Midbrain (tissue), 1 donor: ENCODE data around the gene PHLPP1.
"Not testable (repeated sequence)": the region's sequence is repeated elsewhere in the genome, so short reads cannot be mapped to it uniquely, and the experiment has no call there.

Experiments
- DNase-seq: peaks from one replicate; lab custom pipeline; 2025; lab: John Stamatoyannopoulos, UW

PHLPP1 gene

DNA sequence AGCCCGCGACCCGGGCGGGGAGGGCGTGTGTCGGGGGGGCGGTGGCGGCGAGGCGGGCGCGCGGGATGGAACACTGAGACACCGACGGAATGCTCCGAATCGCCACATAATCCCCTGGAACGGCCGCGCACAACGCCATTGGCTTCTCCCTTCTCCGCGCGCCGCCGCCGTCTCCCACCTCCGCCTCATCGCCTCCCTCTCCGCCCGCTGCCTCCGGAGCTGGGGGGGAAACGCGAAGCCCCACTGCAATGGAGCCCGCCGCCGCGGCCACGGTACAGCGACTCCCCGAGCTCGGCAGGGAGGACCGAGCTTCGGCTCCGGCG lies at the start of gene PHLPP1:
TSS of gene PHLPP1 (plus strand) at position 106 of the 323 bp plus-strand sequence. CDS start at position 249, 143 bp downstream.
- no peak for DNase-seq

DNA sequence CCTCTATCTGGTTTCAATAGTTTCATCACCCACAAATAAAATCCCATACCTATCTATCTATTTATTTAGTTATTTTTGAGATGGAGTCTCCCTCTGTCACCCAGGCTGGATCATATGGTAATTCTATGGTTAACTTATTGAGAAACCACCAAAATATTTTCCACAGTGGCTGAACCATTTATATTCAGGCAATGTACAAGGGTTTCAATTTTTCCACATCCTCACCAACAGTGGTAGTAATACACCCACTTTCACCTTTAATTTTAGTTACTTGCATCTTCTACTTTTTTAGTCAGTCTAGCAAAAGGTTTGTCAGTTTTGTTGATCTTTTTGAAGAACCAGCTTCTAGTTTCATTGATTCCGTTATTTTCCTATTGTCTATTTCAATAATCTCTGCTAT lies 46.1 kb upstream of the PHLPP1 start:
- no peak for DNase-seq

DNA sequence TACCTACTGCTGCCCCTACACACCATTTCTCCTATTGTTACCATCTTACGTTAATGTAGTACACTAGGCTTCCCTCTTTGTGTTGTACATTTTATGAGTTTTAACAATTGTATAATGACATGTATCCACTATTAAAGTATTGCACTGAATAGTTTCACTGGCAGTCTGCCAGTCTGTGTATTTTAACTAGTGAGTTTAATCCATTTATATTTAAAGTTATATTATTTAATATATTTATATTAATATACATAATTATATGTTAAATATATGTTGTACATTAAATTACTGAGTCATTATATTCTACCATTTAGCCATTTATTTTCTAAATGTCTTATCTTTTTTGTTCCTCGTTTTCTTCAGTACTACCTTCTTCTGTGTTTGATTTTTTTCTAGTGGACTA lies 44.8 kb upstream of the PHLPP1 start:
- DNase-seq = no peak

DNA sequence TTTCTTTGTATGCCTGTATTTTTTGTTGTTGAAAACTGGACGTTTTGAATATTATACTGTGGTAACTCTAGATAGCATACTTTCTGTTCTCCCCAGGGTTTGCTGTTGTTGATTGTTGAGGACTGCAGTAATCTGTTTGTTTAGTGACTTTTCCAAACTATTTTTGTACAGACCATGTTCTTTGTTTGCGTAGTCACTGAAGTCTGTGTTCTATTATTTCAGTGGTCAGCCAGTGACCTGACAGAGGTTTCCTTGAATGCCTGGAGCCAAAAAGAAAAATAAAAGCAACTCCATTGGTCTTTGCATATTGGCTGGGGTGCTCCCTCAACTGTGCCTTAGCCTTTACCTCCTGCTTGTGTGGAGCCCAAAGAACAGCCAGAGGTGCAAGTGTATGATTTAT lies 42.7 kb upstream of the PHLPP1 start:
- no peak for DNase-seq

DNA sequence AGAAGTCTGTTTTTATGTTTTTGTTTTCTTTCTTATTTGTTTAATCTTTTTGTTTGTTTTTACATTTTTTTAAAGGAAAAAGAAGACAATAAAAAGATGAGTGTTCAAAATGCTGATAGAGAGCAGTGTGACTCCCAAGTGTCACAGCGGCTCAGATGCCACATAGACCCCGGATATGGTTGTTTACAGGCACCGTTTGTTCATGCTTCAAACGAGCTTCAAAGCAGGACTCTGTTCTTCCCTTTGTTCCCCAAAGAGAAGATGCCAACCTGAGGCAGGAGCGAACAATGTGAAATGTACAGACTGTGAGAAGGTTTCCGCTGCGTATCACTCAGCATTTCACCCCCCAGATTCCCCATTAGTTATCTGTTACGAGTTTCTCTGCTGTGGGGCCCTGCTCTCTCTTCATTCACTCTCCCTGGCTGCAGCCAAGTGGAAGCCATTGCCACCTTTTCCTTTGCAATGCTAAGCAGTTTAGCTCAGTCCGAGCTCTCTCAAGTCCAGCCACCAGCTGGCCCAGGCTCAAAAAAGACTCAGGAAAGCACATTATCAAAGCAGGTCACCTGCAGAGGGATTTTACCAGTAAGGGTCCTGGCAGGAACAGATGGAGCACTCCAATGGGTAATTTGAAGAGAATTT lies 36.4 kb upstream of the PHLPP1 start:
- no peak for DNase-seq

DNA sequence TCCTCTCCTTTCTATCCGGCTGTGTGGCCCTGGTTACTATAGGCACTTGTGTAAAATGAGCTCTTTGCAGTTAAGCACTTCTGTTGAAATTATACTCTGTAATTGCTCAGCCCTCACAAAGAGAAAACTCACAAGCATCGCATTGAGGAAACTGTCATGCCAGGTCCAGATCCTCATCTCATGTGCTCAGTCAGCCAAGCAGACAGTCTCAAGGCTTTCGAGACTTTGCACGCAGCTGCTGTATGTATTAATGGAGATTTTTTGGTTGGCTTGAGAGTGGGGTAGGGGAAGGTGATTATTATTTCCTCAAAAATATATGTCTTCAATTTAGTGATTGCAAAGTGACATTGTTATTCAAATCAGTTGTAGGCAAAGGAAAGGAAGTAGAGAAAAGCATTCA lies 33.0 kb upstream of the PHLPP1 start:
- no peak for DNase-seq

DNA sequence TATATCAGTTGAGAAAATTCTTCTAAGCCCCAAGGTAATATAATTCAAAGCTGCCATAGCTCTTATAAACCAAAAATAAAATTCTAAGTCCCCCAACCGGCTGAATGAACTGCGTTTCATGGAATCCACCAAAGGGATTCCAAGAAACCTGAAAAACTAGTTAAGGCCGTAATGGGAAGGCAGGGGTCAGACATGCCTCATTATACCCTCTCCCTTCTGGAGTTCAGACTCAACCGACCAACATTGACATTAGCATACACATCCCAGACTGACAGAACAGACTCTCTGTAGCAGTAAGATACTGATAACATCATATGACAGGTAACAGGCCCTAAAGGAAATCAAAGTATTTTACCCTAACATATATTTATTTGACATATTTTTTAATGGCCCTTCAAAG lies 31.4 kb upstream of the PHLPP1 start:
- DNase-seq = no peak

DNA sequence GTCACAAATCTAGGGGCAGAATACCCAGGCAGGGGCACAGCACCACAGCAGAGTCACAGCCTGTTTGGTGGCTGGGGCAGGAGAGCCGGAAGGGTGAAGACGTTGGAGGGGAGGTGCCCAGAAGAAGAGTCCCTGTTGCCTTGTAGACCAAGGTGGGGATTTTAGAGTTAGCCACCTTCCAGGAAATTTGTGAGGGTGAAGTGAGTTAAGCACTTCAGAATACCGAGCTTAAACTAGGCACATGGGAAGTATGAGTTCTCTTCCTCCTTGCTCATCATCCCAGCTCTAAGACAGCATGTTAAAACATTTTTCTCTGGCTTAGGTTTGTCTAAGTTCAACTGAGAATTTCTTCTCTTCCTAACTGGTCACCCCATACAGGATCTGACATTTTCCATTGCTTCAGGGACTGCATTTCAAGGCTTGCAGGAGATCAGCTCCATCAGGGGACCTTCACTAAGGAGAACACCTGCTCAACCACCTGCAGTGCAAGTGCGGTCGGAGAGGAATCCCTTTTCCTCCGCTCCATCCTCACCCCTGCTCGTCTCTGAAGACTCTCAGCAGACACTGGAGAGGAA lies 26.5 kb upstream of the PHLPP1 start:
- DNase-seq = no peak

DNA sequence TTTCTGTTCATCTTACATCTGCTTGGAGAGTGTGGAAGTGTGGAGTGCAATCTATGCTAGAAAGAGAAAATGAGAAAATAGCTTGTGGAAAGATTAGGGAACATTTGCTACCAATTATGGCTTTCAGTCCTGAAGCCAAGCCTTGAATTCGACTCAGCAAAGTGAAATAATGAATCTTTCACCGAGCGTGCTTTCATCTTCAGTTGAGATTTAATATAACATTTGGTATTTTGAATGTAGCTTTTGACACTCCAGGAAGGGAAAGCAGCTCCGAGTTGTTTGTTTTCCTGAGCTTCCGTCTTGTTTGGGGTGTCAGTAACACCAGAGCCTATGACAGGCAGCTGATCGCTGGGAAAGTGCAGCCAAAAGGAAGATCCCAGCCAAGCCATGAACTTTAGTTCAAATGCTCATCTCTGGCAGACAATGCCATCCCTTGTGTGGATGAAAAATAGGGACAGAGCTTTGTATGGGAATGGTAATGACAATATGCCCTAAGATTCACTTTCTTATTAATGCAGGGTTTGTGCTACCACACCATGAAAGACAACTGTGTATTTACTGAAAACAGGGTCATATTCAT lies 25.0 kb upstream of the PHLPP1 start:
- DNase-seq = peak; percentile 92

DNA sequence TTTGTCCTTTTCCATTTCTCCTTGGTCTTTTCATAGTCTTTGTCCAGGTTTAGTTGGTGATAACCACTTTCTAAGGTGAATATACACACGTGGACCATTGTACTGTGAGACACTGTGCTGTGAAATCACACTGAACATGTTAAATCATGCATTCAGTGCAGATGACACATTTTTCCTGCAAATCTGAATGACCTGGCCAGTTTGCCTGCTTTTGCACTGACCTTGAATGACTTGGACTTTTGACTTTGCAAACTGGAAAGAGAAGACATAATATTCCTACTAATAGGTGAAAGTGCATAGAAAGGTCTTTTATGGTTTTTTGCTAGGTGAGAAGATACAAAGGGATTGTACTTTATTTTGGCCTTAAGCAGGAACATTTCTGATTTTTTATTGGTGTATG lies 21.7 kb upstream of the PHLPP1 start:
- DNase-seq = no peak

DNA sequence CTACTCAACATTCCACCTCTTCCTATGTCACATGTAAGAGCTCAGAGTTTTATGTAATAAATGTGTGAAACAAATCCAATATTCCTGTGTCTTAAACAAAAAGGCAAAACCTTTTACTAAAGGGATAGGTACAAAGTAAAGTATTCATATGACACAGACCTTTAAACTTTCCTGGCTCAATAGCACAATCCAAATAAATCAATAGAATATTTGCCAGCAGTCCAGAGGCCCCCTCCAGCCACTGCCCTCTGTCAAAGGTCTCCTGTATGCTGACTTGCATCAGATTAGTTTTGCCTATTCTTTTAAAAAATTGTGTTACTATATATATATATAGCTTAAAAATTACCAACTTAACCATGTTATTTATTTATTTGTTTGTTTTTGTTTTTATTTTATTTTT lies 17.7 kb upstream of the PHLPP1 start:
- DNase-seq = no peak

DNA sequence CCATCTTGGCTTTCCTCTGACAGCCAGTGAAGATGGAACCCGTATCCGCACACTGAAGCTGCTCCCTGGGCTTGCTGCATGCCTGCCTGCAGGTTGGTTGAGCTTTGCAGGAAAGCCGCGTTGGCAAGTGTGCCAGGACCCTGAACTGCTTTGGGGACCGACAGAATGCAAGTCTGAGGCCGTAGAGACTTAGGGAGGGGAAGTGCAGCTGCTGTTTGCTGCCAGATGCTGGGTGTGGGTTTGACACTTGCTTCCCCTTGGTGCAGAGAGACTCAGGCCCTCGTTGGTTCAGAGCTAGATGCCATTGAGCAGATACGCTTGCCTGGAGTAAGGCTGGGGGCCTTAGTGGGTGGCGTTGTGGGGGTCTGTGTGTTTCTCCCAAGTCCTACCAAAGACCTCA lies 13.1 kb upstream of the PHLPP1 start:
- no peak for DNase-seq

DNA sequence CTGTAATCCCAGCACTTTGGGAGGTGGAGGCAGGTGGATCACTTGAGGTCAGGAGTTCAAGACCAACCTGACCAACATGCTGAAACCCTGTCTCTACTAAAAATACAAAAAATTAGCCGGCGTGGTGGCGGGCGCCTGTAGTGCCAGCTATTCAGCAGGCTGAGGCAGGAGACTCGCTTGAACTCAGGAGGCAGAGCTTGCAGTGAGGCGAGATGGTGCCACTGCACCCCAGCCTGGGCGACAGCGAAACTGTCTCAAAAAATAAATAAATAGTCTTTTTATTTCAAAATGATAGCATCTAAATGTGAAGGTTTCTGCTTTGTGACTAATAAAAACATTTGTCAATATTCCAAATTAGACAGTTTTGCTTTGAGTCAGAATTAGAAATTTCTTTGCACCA lies 8.5 kb upstream of the PHLPP1 start:
- not testable (repeated sequence) for DNase-seq

DNA sequence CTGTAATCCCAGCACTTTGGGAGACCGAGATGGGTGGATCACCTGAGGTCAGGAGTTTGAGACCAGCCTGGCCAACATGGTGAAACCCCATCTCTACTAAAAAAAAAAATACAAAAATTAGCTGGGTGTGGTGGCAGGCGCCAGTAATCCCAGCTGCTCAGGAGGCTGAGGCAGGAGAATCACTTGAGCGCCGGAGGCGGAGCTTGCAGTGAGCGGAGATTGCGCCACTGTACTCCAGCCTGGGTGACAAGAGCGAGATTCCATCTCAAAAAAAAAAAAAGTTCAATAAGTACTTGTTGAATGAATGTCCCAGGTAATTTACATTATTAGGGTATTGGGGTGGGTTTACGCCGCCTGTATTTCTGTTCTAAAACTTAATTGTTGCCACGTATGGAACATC lies 5.4 kb upstream of the PHLPP1 start:
- not testable (repeated sequence) for DNase-seq

DNA sequence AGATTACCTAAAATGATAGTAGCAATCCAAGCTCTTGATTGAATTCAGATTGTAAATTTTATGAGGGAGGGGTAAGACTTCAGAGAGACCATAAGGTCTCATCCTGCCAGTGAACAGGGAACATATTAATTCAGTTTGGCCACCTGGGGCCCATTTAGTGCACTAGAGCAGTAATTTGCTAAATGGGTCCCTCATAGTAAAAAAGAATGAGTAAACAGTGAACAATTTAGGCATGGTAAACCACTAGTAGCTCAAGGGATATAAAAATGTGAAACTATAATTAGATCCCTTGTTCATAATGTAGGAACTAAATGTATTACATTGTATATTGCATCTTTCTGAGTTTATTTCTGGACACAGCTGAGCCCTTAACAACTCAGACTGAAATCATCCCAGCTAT lies 4.9 kb upstream of the PHLPP1 start:
- no peak for DNase-seq

DNA sequence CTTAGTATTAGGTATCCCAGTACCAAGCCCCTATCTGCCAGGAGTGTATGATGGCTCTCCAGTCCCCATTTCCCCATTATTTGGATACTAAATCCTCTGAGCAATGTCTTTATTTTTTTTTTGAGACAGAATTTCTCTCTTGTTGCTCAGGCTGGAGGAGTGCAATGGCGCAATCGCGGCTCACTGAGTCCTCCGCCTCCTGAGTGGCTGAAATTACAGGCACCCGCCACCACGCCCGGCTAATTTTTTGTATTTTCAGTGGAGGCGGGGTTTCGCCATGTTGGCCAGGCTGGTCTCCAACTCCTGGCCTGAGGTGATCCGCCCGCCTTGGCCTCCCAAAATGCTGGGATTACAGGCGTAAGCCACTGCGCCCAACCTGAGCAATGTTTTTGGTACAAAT lies 3.6 kb upstream of the PHLPP1 start:
- no peak for DNase-seq

DNA sequence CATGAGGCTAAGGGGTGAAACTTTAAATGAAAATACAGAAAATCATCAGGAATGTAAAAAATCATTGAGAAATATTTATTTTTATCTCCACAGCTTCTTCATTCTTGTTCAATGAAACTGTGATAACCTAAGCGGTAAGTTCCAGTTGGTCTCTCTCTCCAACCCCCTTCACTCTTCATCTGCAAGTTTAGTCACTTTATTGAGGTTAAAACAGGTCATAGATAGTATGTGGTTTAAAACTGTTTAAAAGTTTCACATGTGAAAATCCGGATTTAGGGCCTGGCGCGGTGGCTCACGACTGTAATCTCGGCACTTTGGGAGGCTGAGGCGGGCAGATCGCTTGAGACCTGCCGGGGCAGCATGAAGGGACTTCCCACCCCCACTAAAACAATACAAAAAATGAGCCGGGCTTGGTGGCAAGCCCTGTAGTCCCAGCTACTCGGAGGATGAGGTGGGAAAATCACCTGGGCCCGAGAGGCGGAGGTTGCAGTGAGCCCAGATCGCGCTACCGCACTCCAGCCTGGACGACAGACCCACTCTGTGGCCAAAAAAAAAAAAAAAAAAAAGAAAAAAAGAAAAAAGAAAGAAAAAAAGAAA lies 1.6 kb upstream of the PHLPP1 start:
- DNase-seq = no peak

DNA sequence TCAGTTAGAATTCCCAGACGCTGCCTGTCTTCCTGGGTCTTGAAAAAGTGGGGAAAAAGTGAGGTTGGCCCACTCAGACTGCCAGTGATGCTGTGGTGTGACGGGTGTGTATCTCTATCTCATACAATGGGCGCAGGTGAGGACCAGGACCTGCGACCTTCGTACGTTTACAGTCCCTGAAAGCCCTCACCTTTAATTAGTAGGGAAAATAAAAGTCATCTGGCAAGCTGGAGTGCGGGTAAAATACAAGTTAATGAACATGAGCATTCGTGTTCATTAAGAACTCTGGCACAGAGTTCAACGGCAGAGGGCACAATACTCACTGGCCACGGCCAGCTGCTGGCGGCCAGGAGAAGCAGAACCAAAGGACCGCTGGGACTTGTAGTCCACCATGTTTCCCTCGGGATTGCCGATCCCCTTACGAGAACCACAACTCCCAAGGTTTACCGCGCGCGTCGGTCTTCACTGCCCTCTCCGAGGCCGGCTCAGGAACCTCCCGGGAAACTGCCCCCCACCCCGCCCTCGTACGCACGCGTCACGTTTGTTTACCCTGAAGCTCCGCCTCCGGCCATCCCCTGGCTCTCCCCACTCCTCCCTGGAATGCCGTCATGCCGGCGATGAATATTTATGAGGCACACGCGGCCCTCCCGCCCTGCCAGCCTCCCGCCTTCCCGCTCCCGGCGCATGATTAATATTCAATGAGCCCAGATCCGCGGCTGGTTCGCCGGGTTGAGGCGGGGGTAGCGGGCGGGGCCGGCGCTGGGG lies 488 bp upstream of the PHLPP1 start:
- DNase-seq = peak; percentile 100

DNA sequence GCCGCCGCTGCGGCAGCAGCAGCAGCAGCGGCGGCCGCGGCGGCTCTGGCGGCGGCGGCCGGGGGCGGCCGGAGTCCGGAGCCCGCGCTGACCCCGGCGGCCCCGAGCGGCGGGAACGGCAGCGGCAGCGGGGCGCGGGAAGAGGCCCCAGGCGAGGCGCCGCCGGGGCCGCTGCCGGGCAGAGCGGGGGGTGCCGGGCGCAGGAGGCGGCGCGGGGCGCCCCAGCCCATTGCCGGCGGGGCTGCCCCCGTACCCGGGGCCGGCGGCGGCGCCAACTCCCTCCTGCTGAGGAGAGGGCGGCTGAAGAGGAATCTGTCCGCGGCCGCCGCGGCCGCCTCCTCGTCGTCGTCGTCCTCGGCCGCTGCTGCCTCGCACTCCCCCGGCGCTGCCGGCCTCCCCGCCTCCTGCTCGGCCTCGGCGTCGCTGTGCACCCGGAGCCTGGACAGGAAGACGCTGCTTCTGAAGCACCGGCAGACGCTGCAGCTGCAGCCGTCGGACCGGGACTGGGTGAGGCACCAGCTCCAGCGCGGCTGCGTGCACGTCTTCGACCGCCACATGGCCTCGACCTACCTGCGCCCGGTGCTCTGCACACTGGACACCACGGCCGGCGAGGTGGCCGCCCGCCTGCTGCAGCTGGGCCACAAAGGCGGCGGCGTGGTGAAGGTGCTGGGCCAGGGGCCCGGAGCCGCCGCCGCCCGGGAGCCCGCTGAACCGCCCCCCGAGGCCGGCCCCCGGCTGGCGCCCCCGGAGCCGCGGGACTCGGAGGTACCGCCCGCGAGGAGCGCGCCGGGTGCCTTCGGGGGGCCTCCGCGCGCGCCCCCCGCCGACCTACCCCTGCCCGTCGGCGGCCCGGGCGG lies 646 bp downstream of the PHLPP1 start:
- no peak for DNase-seq

DNA sequence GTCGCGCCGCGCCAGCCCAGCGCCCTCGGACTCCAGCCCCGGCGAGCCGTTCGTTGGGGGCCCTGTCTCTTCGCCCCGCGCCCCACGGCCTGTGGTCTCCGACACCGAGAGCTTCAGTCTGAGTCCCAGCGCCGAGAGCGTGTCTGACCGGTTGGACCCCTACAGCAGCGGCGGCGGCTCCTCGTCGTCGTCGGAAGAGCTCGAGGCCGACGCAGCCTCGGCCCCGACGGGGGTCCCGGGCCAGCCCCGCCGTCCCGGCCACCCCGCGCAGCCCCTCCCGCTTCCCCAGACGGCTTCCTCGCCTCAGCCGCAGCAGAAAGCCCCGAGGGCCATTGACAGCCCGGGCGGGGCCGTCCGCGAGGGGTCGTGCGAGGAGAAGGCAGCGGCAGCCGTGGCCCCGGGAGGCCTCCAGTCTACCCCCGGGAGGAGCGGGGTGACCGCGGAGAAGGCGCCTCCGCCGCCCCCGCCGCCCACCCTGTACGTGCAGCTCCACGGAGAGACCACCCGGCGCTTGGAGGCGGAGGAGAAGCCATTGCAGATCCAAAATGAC lies 1.4 kb downstream of the PHLPP1 start:
- no peak for DNase-seq

DNA sequence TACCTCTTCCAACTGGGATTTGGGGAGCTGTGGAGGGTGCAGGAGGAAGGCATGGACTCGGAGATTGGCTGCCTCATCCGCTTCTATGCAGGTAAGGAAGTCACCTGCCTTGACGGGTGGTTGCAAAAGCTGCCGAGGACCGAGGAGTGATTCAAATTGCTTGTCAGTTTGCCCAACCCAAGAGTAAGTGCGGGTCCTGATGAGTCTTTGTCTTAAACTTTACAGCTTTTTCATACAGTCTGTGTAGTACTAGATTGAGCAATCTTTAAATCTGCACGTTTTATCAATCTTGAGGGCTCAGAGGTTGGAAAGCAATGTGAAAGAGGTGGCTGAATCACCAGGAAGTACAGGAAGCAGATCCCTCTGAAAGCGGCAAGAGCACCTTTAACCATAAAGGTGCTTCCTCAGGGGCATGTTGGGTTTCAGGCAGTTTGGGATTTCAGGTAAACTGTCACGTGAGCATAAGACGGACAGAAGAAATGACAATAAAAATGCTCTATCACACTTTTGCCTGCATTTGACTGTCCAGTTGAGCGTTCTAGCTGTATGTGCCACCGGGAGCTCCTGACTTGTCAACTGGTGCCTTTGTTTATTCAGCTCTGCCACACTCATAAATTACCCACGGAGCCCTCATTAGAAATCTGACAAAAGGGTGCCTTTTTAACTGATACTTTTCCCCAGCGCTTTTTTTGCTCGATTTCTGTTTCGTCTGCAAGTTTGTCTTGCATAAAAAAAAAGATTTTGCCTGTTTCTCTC lies 2.0 kb downstream of the PHLPP1 start:
- peak; percentile 63 for DNase-seq
